ENCODE measurements around the gene RPL22.

Gene RPL22

GRCh38 chr1:6233376-6233775 is 34.0 kb upstream of the RPL22 start:
- Histone ChIP-seq H3K79me2 (ENCODE audit: insufficient read depth, low read depth) (peaks cover 22% of the 10 kb centered on the region), H3K9ac (no peak overlapping the region), H3K27me3 (ENCODE audit: insufficient read depth, low read depth) (no peaks in the 10 kb centered on the region; the same call in 1 of the 2 replicates), H4K20me1 (ENCODE audit: insufficient read depth) (no peaks in the 10 kb centered on the region), H2AFZ (ENCODE audit: low read depth) (no peak overlapping the region), H3K4me3 (IDR thresholded peaks at IDR 0.05; ENCODE audit: insufficient read depth, low read depth, low read length) (no peak overlapping the region), H3K27ac (no peak overlapping the region), H3K4me2 (no peak overlapping the region), H3K36me3 (ENCODE audit: insufficient read depth) (peaks cover 8% of the 10 kb centered on the region; the same call in 1 of the 2 replicates), H3K4me1 (ENCODE audit: low read depth, poor library complexity, severe bottlenecking) (peaks cover 6% of the 10 kb centered on the region)
- no peak for TF ChIP-seq CTCF (conservative IDR thresholded peaks at IDR 0.05; ENCODE audit: low read depth, low read length)

DNA sequence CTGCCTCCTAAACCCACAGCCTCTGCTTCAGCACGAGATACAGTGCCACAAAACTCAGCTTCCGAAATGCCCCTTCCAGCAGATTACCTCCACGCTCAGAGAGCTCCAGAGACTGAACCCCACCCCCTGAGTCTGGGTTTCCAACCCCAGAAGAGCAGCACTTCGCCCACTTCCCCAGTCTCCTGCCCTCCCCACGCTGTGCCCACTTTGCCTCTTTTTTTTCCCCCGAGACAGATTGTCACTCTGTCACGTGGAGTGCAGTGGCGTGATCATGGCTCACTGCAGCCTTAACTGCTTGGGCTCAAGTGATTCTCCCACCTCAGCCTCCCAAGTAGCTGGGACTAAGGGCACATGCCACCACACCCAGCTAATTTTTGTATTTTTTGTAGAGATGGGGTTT is 26.3 kb upstream of the RPL22 start:
- H3K27ac ChIP-seq = no peak overlapping the region
- no peaks in the 10 kb centered on the region for H3K79me2 ChIP-seq (ENCODE audit: insufficient read depth, low read depth)
- H4K20me1 ChIP-seq (ENCODE audit: insufficient read depth) = no peaks in the 10 kb centered on the region
- no peak overlapping the region for H3K4me3 ChIP-seq (IDR thresholded peaks at IDR 0.05; ENCODE audit: insufficient read depth, low read depth, low read length)
- peaks cover 3% of the 10 kb centered on the region; the same call in 1 of the 2 replicates for H3K36me3 ChIP-seq (ENCODE audit: insufficient read depth)
- H3K27me3 ChIP-seq (ENCODE audit: insufficient read depth, low read depth) = no peaks in the 10 kb centered on the region
- H3K9ac ChIP-seq = no peak overlapping the region
- no peak for TF ChIP-seq CTCF (conservative IDR thresholded peaks at IDR 0.05; ENCODE audit: low read depth, low read length)
- no peak overlapping the region for H2AFZ ChIP-seq (ENCODE audit: low read depth)
- H3K4me2 ChIP-seq = no peak overlapping the region
- H3K4me1 ChIP-seq (ENCODE audit: low read depth, poor library complexity, severe bottlenecking) = no peaks in the 10 kb centered on the region

DNA sequence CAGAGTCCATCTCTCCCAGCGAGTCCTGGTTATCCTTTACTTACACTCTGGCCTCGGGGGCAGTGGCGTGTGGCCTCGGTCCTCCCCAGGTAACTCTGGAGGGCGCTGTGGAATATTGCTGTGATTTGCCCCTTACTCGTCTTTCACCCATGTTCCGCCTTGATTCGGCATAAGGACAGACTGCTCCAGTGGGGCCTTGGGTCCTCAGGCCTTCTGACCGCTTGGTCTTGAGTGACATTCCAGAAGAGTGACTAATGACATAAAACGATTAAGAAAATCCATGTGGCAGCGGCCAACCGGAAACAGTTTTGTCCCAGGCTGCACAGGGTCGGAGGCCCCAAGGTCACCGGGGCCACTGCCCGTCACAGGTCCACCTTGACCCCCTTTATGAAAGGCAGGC is 25.3 kb upstream of the RPL22 start:
- H3K79me2 ChIP-seq (ENCODE audit: insufficient read depth, low read depth) = no peaks in the 10 kb centered on the region
- peaks cover 3% of the 10 kb centered on the region; the same call in 1 of the 2 replicates for H3K36me3 ChIP-seq (ENCODE audit: insufficient read depth)
- H3K4me2 ChIP-seq = no peak overlapping the region
- no peak for TF ChIP-seq CTCF (conservative IDR thresholded peaks at IDR 0.05; ENCODE audit: low read depth, low read length)
- no peak overlapping the region for H3K4me3 ChIP-seq (IDR thresholded peaks at IDR 0.05; ENCODE audit: insufficient read depth, low read depth, low read length)
- H4K20me1 ChIP-seq (ENCODE audit: insufficient read depth) = no peaks in the 10 kb centered on the region
- H3K27me3 ChIP-seq (ENCODE audit: insufficient read depth, low read depth) = no peaks in the 10 kb centered on the region
- H3K27ac ChIP-seq = no peak overlapping the region
- H3K9ac ChIP-seq = no peak overlapping the region
- no peak overlapping the region for H2AFZ ChIP-seq (ENCODE audit: low read depth)
- no peaks in the 10 kb centered on the region for H3K4me1 ChIP-seq (ENCODE audit: low read depth, poor library complexity, severe bottlenecking)

- Histone ChIP-seq H3K36me3 (ENCODE audit: insufficient read depth) (no peaks in the 10 kb centered on the region; the same call in 1 of the 2 replicates), H3K4me3 (IDR thresholded peaks at IDR 0.05; ENCODE audit: insufficient read depth, low read depth, low read length) (no peak overlapping the region), H3K27me3 (ENCODE audit: insufficient read depth, low read depth) (no peaks in the 10 kb centered on the region), H3K27ac (no peak overlapping the region), H3K4me1 (ENCODE audit: low read depth, poor library complexity, severe bottlenecking) (peaks cover 8% of the 10 kb centered on the region), H3K9ac (no peak overlapping the region), H3K4me2 (no peak overlapping the region), H4K20me1 (ENCODE audit: insufficient read depth) (no peaks in the 10 kb centered on the region), H2AFZ (ENCODE audit: low read depth) (no peak overlapping the region), H3K79me2 (ENCODE audit: insufficient read depth, low read depth) (no peaks in the 10 kb centered on the region)
- TF ChIP-seq CTCF (conservative IDR thresholded peaks at IDR 0.05; ENCODE audit: low read depth, low read length) = no peak
Observed at GRCh38 chr1:6223617-6224016, 24.2 kb upstream of the RPL22 start.

All from KMS-11 (cell line).